H1 (cell line): ENCODE measurements around the gene SLC34A1.
A peak's percentile ranks its signal among the peaks of the same experiment; 100 is the strongest.

Source experiments
- CBX8 ChIP-seq: fragments of 300-800, 300-1000 bp; sonication (generic); IDR thresholded peaks from 2 replicates; pipeline ENCODE4 v1.7.1; 2016; ENCODE audit warnings: low read depth, low read length, borderline replicate concordance
- EP300 ChIP-seq, 2 experiments: IDR thresholded peaks; 1 replicate in 1 of 2; 2 replicates in 1 of 2; pipeline ENCODE4 v1.6.1; 2011 to 2012; ENCODE audit warnings: low read depth in 2 of 2, low read length in 2 of 2, mild to moderate bottlenecking in 2 of 2, borderline replicate concordance in 1 of 2, inconsistent platforms in 1 of 2, moderate library complexity in 1 of 2
- EZH2 ChIP-seq: fragments of 200-600 bp; sonication (generic); IDR thresholded peaks from 2 replicates; pipeline ENCODE4 v1.7.1; 2012; ENCODE audit warnings: low read depth, mild to moderate bottlenecking, moderate library complexity, low read length, inconsistent platforms; ENCODE audit not compliant: severe bottlenecking
- POLR2A ChIP-seq, 2 experiments: IDR thresholded peaks; 1 replicate in 1 of 2; 2 replicates in 1 of 2; pipeline ENCODE4 v1.6.1; 2011; ENCODE audit warnings: low read depth in 2 of 2, low read length in 2 of 2, mild to moderate bottlenecking in 2 of 2; ENCODE audit errors: control extremely low read depth in 1 of 2
- RXRA ChIP-seq: IDR thresholded peaks from 2 replicates; pipeline ENCODE4 v1.6.1; 2011; ENCODE audit warnings: low read depth, mild to moderate bottlenecking, low read length, moderate library complexity; ENCODE audit not compliant: insufficient read depth
- SP1 ChIP-seq: IDR thresholded peaks from 2 replicates; pipeline ENCODE4 v1.6.1; 2011; ENCODE audit warnings: low read depth, low read length
- TEAD4 ChIP-seq: IDR thresholded peaks from 2 replicates; pipeline ENCODE4 v1.6.1; 2012; ENCODE audit warnings: low read depth, low read length, inconsistent platforms, mixed read lengths
- TF ChIP-seq, protein P1 (sequence below), 3 experiments: IDR thresholded peaks; 1 replicate in 2 of 3; 2 replicates in 1 of 3; pipeline versions ENCODE4 v1.5.1 to v1.6.1; 2011; ENCODE audit warnings: low read length in 3 of 3, mild to moderate bottlenecking in 3 of 3, inconsistent platforms in 2 of 3, low read depth in 1 of 3, moderate library complexity in 1 of 3; ENCODE audit not compliant: insufficient read depth in 1 of 3; ENCODE audit errors: control extremely low read depth in 1 of 3
- TF ChIP-seq, protein P2 (sequence below): IDR thresholded peaks from 2 replicates; pipeline ENCODE4 v1.6.1; 2012; ENCODE audit warnings: inconsistent platforms

DNA sequence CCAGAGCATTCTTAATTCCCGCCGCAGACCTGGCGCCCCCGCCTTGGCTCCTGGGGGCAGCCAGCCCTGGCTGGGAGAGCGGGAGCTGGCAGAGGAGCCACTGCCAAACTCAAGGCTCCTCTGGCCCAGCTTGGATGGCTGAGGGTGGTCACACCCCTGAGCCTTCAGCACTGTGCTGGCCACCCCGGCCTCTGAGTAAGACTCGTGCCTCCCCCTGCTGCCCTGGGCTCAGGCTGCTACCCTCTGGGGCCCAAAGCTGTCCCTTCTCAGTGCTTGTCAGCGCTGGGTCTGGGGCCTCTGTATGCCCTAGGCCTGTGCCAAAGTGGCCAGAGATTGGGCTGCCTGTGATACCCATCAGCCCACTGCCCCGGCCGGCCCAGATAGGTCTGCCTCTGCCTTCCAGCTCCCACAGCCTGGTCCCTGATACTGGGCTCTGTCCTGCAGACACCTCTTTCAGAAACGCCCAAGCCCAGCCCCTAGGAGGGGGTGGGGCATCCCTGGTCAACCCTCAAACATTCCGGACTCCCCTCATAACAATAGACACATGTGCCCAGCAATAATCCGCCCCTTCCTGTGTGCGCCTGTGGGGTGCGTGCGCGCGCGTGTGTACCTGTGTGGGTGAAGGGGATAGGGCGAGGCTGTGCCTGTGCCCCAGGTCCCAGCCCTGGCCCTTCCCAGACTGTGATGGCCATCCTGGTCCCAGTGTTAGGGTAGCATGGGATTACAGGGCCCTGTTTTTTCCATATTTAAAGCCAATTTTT, 58.0 kb downstream of the SLC34A1 start:
- no peak for TF ChIP-seq EP300 (IDR thresholded peaks at IDR 0.05; ENCODE audit: borderline replicate concordance in 1 of 2, low read depth in 2 of 2, low read length in 2 of 2)
- TF ChIP-seq, protein P1, sequence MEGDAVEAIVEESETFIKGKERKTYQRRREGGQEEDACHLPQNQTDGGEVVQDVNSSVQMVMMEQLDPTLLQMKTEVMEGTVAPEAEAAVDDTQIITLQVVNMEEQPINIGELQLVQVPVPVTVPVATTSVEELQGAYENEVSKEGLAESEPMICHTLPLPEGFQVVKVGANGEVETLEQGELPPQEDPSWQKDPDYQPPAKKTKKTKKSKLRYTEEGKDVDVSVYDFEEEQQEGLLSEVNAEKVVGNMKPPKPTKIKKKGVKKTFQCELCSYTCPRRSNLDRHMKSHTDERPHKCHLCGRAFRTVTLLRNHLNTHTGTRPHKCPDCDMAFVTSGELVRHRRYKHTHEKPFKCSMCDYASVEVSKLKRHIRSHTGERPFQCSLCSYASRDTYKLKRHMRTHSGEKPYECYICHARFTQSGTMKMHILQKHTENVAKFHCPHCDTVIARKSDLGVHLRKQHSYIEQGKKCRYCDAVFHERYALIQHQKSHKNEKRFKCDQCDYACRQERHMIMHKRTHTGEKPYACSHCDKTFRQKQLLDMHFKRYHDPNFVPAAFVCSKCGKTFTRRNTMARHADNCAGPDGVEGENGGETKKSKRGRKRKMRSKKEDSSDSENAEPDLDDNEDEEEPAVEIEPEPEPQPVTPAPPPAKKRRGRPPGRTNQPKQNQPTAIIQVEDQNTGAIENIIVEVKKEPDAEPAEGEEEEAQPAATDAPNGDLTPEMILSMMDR (IDR thresholded peaks at IDR 0.05; ENCODE audit: control extremely low read depth in 1 of 3, insufficient read depth in 1 of 3, low read depth in 1 of 3, low read length in 3 of 3) = 0 out of 4 replicates have a peak, but pooled peaks of 1 of the 3 experiments have one; percentile 0
- TF ChIP-seq, protein P2, sequence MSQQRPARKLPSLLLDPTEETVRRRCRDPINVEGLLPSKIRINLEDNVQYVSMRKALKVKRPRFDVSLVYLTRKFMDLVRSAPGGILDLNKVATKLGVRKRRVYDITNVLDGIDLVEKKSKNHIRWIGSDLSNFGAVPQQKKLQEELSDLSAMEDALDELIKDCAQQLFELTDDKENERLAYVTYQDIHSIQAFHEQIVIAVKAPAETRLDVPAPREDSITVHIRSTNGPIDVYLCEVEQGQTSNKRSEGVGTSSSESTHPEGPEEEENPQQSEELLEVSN = no peak
- no peak for TF ChIP-seq EZH2
- TF ChIP-seq RXRA = no peak
- no peak for TF ChIP-seq SP1
- no peak for TF ChIP-seq CBX8
- TF ChIP-seq POLR2A (IDR thresholded peaks at IDR 0.05; ENCODE audit: control extremely low read depth in 1 of 2, low read depth in 2 of 2, low read length in 2 of 2) = no peak; a peak in 1 of 3 replicates
- TF ChIP-seq TEAD4 = no peak
